GM19397 (cell line): ENCODE measurements around the gene TMEM252.

Source experiments
- ATAC-seq: cut with Tn5 transposase; IDR thresholded peaks from one replicate; pipeline ENCODE4 v1.9.1; 2021; ENCODE audit warnings: mild to moderate bottlenecking, moderate library complexity; ENCODE audit not compliant: unreplicated experiment

TMEM252 gene

DNA sequence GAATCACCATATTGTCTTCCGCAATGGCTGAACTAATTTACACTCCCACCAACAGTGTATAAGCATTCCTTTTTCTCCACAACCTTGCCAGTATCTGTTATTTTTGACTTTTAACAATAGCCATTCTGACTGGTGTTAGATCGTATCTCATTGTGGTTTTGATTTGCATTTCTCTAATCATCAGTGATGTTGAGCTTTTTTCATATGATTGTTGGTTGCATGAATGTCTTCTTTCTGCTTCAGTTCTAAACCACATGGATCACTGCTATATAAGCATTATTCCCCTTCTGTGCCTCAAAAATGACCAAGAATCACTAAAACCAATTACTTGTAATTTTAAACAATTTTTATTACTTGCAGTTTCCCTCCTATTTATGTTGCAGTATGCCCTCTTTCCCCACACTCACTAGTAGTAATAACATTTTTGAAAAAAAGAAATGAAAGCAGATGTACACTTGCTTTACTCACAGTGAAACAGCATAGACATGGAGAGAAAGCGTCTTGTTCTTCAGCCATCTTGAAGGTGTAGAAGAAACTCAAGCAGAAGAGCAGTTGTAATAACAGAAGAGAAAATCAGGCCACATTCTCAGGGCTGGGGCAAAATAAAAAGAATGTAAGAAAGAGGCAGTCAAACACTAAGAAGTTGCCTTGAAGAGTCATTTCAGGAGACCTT is 4.5 kb upstream of the TMEM252 start:
- ATAC-seq: no peak

- ATAC-seq: no peak
Observed at GRCh38 chr9:68541568-68541967, 885 bp upstream of the TMEM252 start.

- no peak for ATAC-seq
Observed at GRCh38 chr9:68538200-68538599, 2.5 kb downstream of the TMEM252 start.

DNA sequence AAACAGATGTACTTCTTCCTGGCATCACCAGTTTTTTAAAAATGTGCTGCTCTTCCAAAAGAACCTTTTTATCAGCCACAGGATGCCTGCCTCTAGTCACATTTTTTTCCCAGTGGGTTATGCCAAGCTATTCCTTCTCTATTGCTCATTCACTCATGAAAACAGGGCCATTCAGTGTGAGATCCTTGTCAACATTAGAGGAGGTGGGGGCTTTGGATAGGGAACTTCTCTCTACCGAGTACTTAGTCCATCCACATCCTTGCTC is 3.1 kb downstream of the TMEM252 start:
- ATAC-seq: no peak

DNA sequence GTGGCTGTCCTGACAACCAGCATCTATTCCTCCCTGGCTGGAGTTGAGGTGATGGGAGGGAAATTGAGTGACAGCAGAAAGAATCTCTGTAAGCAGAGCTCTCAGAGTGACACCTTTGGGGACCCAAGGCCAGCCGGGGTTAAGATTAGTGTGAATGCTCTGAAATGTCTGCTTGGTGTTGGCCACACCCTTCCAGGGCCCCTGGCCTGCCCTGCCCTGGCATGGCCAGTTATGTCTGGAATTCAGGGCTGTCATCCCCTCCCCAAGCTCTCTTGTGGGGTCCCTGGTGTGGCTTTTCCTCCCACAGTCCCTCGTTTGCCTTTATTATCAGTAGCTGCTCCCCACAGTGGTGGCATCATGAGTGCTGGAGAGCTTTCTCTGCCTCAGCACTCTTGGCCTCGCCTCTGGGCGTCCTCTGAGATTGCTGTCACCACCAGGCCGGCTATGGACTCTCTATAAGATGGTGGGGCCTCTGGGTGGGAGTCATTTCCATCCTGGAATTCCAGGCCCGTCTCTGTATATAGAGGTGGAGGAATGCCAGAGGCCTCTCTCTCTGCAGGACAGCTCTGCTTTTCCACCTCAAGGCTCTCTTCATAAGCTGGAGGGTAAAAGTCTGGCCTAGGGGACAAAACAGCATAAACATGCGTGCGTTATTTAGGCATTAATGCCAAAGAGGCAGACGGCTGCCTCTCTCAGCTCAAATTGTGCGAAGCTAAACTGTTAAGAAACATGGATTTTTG is 3.6 kb downstream of the TMEM252 start:
- no peak for ATAC-seq

DNA sequence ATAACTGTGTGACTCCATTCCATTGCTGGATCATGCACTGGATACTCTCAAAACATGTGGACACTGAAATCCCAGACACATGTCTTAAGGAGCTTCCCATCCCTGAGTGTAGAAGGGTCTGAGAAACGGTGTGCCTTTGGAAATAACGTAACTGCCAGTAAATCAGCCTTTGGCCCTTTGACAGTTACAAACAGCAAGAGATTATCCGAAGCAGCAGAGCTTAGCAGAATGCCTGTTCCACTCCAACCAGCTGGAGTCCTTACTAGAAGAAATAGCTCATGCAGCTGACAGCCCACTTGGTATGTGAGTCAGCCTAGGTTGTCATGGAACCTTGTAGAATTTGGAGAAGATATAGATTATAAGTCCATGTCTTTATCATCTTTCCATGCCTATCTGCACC is 7.0 kb downstream of the TMEM252 start:
- ATAC-seq: no peak

DNA sequence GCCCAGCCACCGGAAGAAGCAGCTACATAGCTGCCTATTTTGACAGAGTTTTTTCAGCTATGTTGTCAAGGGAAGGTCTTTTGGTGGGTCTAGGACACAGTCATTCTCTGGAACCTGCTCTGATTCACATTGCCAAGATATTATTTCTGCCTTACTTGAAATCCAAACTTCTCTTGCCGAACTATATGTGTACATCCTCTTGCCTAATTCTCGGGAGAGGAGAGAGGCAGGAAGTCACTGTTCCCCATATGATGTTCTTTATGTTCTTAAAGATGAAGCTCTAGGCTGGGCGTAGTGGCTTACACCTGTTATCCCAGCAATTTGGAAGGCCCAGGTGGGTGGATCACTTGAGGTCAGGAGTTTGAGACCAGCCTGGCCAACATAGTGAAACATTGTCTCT is 8.6 kb downstream of the TMEM252 start:
- ATAC-seq: no peak

GRCh38 chr9:68530618-68531017 is 10.1 kb downstream of the TMEM252 start:
- no peak for ATAC-seq

DNA sequence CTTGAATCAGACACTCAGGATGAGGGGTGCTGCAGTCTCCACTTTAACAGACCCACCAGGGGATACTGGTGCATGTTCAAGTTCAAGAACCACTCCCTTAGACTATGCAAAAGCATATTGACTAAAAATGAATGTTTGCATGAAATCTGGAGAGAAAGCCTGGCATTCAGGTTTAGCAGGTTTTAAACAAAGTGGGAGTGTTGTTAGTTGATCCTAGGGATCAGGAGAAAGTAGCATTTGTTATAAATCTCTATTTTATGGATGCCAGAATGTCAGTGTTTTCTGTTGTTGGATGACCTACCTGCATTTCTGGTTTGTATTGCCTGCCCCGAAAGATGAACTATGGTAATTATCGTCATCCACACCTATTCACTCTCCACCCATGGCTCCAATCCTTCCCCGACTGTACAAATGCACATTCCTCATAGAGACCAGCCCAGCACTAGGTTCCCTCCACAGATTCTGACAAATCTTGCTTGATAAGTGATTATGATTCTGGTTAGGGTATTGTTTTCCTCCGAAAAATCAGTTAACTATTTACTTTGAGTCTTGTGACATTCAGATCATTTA is 17.2 kb downstream of the TMEM252 start:
- no peak for ATAC-seq

- no peak for ATAC-seq
Observed at GRCh38 chr9:68522954-68523353, 17.7 kb downstream of the TMEM252 start.

DNA sequence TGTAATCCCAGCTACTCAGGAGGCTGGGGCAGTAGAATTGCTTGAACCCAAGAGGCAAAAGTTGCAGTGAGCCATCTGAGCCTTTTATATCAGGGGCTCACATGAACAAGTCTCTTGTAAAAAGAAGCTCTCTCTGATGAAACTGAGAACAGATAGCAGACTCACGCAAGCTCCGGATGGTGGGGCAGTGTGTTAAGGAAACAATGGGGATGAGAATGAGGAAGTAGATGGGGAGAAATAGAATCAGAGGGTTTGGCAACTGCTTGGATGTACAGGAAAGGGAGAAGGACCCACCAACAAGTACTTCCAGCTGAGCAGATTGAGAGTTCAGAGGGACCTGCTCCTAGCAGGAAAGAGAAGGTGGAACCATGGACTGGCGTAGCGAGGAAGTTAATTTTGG is 18.6 kb downstream of the TMEM252 start:
- ATAC-seq: no peak

DNA sequence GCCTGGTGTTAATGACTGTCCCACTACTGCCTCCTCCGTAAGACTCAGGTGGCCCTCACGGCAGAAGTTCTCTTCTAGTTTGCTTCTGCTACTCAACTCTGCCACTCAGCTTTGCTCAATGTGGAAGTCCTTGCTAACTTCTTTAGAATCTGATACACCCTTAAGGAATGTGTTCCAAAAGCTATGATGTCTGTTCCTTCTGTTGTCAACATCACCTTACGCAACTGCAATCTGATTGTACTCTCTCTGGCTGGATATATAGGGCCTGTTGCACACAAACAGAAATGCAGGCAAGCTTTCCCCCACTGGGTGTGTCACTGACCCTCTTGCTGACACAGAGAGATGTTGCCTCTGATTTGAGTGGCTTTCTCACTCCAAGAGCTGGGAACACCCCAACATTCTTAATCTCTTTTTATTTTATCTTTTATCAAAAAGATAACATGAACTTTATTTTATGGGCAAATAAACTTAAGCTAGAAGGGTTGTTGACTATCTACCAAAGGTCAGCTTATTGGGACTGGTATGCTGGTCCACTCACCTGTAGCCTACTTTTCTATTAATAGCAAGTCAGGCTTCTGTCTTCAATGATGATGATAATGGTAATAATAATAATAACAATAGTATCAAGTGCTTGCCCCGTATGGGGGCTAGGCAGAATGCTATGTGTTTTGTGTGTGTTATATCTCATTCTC is 25.2 kb downstream of the TMEM252 start:
- ATAC-seq: no peak

DNA sequence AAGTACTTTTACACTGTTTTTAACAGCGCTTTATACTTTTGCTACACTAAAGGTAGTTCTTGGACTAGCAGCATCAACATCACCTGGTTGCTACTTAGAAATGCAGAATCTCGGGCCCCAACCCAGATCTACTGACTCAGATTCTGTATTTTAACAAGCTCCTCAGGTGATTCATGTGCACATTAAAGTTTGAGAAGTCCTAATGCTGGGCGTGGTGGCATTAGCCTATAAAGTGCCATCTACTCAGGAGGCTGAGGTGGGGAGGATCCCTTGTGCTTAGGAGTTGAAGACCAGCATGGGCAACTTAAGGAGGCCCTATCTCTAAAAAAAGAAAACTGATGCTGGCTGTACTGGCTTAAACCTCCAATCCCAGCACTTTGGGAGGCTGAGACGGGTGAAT is 26.7 kb downstream of the TMEM252 start:
- ATAC-seq: no peak

DNA sequence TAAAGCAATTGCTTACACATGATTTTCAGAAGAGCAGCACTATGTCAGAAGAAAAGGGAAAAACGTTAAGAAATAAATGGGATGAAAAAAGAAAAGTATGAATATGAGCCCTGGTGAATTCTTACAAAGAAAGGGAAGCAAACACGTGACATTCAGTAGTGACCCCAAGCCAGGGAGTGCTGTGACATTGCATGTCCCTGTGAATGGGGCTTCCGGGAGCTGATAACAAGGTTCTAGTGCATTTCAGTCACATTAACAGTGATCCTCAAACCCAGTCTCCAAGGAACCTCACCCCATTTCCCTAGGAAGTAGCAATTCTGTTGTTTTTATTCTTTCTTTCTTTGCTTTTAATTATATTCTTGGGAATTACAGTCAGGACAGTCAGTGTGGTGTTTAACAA is 27.3 kb downstream of the TMEM252 start:
- no peak for ATAC-seq

GRCh38 chr9:68509689-68510088 is 31.0 kb downstream of the TMEM252 start:
- no peak for ATAC-seq

DNA sequence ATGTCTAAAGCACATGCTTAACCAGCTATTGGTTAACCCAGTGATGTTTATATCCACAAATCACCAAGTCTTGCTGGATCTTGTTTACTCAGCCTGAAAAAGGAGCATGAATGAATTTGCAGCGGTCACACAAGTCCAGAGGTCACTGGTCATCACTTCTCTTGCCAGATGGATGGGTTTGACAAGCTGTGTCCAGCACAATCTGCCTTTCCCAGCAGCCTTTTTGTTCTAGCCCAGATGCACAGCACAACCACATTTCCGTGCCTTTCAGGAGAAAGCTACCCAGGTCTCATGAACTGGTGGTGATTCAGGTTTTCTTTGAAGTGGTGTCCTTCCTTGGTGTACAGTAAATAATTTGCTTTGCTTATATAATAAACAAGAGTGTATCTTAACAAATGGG is 32.1 kb downstream of the TMEM252 start:
- ATAC-seq: no peak

GRCh38 chr9:68507806-68508145 is 32.9 kb downstream of the TMEM252 start:
- no peak for ATAC-seq

DNA sequence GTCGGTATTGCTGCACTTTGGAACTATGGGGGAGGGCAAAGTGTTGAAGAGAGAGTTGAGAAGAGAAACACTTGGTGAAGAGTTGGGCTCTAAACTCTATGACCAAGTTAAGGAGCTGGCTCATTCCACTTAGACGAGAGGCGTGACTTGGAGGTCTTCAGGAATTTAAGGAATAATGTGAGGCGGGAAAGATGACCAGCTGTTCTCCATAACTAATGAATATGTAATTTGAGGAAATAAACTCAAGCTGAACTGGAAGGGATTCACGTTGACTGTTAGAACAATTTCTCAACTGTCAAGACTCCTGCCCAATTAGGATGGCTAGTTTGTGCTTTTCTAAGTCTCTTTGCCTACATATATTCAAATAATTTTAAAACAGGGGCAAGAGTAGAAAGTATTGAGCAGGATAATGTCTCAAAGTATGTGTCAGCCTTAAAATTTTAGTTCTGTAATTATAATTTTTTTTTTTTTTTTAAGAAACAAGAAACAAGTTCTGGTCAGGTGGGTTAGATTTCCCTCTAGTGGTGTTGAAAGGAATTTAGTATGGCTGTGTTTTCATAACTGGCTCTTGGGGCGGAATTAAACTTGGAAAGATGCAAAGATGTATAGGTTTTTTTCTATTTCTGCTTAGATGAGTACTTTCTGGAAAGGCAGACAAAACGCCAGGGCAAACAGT is 33.4 kb downstream of the TMEM252 start:
- no peak for ATAC-seq

DNA sequence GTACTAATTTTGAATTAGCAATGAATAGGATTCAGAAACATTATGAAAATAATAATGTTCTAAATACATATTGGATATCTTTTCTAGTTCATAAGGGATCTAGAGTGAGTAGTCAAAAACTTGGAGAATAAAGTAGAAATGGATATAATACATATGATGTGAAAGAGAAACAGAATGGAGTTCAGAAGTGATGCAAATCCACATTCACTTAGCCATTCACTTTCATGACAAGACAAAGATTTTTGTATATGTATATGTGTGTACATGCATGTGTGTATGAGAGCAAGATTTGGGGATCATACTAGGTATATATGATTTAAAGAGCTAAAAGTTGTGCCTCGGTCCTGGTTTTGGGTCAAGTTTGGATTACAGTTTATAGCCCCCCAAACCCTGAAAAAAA is 34.1 kb downstream of the TMEM252 start:
- ATAC-seq: no peak

DNA sequence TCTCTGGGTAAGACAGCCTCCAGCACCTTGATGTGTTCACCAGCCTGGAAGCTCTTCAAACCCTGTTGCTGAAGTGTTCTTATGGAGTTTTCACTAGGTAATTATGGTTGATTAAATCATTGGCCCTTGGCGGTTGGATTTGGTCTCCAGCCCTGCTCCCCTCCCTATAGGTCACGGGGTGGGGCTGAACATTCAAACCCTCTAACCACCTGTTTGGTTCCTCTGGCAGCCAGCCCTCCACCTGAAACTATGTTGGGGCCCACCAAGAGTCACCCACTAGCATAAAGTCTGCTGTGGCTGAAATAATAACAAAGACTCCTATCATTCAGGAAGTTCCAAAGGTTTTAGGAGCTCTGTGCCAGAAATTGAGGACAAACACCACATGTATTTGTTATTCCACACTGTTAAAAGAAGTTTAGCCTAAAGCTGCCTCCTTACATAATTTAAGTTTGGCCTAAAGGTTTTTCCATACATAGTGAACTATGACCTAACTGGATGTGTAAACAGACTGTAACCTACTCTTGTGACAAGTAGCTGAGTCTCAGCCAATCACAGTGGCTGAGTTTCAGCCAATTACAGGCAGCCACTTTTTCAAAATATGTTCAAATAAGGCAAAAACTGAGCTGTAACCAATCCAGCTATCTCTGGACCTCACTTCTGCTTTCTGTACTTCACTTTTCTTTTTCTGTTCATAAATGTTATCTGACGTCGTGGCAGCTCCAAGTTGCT is 34.8 kb downstream of the TMEM252 start:
- no peak for ATAC-seq

DNA sequence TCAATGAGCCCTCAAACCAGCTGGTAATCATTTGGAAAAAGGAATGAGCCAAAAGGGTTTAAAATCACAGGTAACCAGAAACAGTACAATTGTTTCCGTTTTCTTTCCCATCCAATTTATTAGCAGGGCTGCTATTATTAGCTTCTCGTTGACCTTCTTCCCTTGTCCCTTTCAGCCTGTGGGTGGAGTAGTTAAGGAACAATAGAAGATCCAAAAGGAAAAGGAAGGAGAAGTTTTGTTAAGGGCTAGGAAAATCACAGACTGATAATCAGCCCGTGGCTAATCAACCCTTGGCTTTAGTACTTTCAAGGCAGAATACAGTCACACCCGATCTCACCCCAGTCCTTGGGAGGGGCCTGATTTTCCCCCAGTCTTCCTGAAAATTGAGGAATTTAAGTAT is 38.4 kb downstream of the TMEM252 start:
- no peak for ATAC-seq
